ENCODE results near the gene NTSR1. TPM values are rescaled to one million over a fixed set of nuclear protein-coding genes. Genes with fewer than 3 reads are reported as not detected.

Gene NTSR1
- polyA plus RNA-seq, 3 donors, result 0.35 to 2.5 (median 0.40) TPM

DNA sequence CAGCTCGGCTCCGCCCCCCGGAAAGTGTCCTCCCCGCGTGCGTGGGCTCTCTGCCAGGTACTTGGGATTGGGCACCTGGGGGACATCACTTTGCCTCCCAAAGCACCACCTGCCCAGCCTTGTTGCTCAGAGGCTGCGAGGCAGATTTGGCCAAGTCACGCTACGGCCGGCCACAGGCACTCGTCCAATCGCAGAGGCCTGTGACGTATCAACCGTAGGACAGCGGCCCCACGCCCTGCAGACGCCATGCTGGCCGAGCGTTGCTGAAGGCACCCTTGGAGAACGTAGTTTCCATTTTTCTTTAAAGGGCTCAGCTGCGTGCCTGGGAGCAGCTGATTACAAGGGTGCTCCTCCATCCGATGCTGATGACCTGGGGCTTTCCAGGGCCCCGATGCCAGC is 3.1 kb downstream of the NTSR1 start:
- Mint-ChIP-seq H3K27me3 (ENCODE audit: low read depth in 3 of 3) (peaks cover 25 to 48% (median 43%) of the 10 kb centered on the region in 3 donors), H3K36me3 (peaks cover 20 to 21% of the 10 kb centered on the region in 2 donors), H3K27ac (peak overlapping the region in 2 of 7 donors; percentile 47 to 77), H3K9me3 (peaks cover 0 to 5% (median 2%) of the 10 kb centered on the region in 7 donors), H3K4me1 (peaks cover 48% of the 10 kb centered on the region), H3K4me3 (peak overlapping the region in 1 of 2 donors; percentile 79)
- WGBS (ENCODE audit: insufficient coverage), result 88% methylated on average over 23 of the region's 23 CpGs
- H3K36me3 ChIP-seq (replicated peaks in 1 of 2; ENCODE audit: control insufficient read depth in 1 of 2, insufficient read depth in 2 of 2, low read length in 2 of 2), result no peaks in the 10 kb centered on the region
- H3K9me3 ChIP-seq (replicated peaks in 1 of 2; ENCODE audit: control insufficient read depth in 1 of 2, insufficient read depth in 1 of 2, low read length in 2 of 2), result no peaks in the 10 kb centered on the region
- H3K4me1 ChIP-seq (ENCODE audit: control insufficient read depth in 1 of 2, insufficient read depth in 2 of 2, low read length in 2 of 2), result peaks cover 35 to 62% of the 10 kb centered on the region in 2 donors
- peak overlapping the region in 1 of 3 experiments; percentile 66 for H3K4me3 ChIP-seq (replicated peaks in 1 of 3; ENCODE audit: low read depth in 2 of 3, low read length in 3 of 3)
- intact Hi-C loops (cut with micrococcal nuclease), result loop anchor here in 1 of 2 donors (2.0 to 5.0 kb wide), 2 partner anchors 21 to 36 kb away; no protein-coding TSS in a partner anchor
- H3K9ac ChIP-seq (ENCODE audit: insufficient read depth, low read length, poor library complexity, severe bottlenecking), result no peak overlapping the region
- H3K4me2 ChIP-seq (replicated peaks; ENCODE audit: extremely low read depth, low read length, poor library complexity, severe bottlenecking), result peak overlapping the region; percentile 85
- TF ChIP-seq, protein P1, sequence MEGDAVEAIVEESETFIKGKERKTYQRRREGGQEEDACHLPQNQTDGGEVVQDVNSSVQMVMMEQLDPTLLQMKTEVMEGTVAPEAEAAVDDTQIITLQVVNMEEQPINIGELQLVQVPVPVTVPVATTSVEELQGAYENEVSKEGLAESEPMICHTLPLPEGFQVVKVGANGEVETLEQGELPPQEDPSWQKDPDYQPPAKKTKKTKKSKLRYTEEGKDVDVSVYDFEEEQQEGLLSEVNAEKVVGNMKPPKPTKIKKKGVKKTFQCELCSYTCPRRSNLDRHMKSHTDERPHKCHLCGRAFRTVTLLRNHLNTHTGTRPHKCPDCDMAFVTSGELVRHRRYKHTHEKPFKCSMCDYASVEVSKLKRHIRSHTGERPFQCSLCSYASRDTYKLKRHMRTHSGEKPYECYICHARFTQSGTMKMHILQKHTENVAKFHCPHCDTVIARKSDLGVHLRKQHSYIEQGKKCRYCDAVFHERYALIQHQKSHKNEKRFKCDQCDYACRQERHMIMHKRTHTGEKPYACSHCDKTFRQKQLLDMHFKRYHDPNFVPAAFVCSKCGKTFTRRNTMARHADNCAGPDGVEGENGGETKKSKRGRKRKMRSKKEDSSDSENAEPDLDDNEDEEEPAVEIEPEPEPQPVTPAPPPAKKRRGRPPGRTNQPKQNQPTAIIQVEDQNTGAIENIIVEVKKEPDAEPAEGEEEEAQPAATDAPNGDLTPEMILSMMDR (IDR thresholded peaks at IDR 0.05), result no peak
- H2AFZ ChIP-seq (ENCODE audit: insufficient read depth, low read depth, low read length, poor library complexity, severe bottlenecking), result no peak overlapping the region
- no peak for DNase-seq
- H4K20me1 ChIP-seq (ENCODE audit: insufficient read depth, low read length), result peaks cover 18% of the 10 kb centered on the region
- peaks cover 28% of the 10 kb centered on the region for H3K79me2 ChIP-seq (ENCODE audit: insufficient read depth, low read length)
- no peak overlapping the region for H3K27ac ChIP-seq (ENCODE audit: low read depth in 1 of 2, low read length in 2 of 2)
- H3K27me3 ChIP-seq (ENCODE audit: control insufficient read depth in 2 of 2, insufficient read depth in 2 of 2, low read length in 2 of 2), result peaks cover 0 to 24% of the 10 kb centered on the region in 2 donors

GRCh38 chr20:62712606-62713005 is 4.0 kb downstream of the NTSR1 start:
- H3K36me3 ChIP-seq (replicated peaks in 1 of 2; ENCODE audit: control insufficient read depth in 1 of 2, insufficient read depth in 2 of 2, low read length in 2 of 2), result no peaks in the 10 kb centered on the region
- H3K27ac Mint-ChIP-seq, result no peak overlapping the region
- peaks cover 28% of the 10 kb centered on the region for H3K79me2 ChIP-seq (ENCODE audit: insufficient read depth, low read length)
- H3K27me3 Mint-ChIP-seq (ENCODE audit: low read depth in 3 of 3), result peaks cover 25 to 41% (median 38%) of the 10 kb centered on the region in 3 donors
- no peak overlapping the region for H3K9ac ChIP-seq (ENCODE audit: insufficient read depth, low read length, poor library complexity, severe bottlenecking)
- peaks cover 18% of the 10 kb centered on the region for H4K20me1 ChIP-seq (ENCODE audit: insufficient read depth, low read length)
- H3K36me3 Mint-ChIP-seq, result peaks cover 20 to 21% of the 10 kb centered on the region in 2 donors
- no peaks in the 10 kb centered on the region for H3K9me3 ChIP-seq (replicated peaks in 1 of 2; ENCODE audit: control insufficient read depth in 1 of 2, insufficient read depth in 1 of 2, low read length in 2 of 2)
- no peak overlapping the region for H3K27ac ChIP-seq (ENCODE audit: low read depth in 1 of 2, low read length in 2 of 2)
- intact Hi-C loops (cut with micrococcal nuclease), result loop anchor here in 1 of 2 donors (5.0 kb wide), 1 partner anchor 35 kb away; no protein-coding TSS in a partner anchor
- H3K4me1 Mint-ChIP-seq, result peaks cover 43% of the 10 kb centered on the region
- WGBS (ENCODE audit: insufficient coverage), result 93% methylated on average over 8 of the region's 8 CpGs
- no peak overlapping the region for H3K4me3 Mint-ChIP-seq
- H3K4me1 ChIP-seq (ENCODE audit: control insufficient read depth in 1 of 2, insufficient read depth in 2 of 2, low read length in 2 of 2), result peaks cover 34 to 56% of the 10 kb centered on the region in 2 donors
- TF ChIP-seq, protein P1 (IDR thresholded peaks at IDR 0.05), result no peak
- no peak overlapping the region for H3K4me3 ChIP-seq (replicated peaks in 1 of 3; ENCODE audit: low read depth in 2 of 3, low read length in 3 of 3)
- H3K27me3 ChIP-seq (ENCODE audit: control insufficient read depth in 2 of 2, insufficient read depth in 2 of 2, low read length in 2 of 2), result peaks cover 0 to 23% of the 10 kb centered on the region in 2 donors
- H3K9me3 Mint-ChIP-seq, result peaks cover 0 to 5% (median 2%) of the 10 kb centered on the region in 7 donors
- no peak for DNase-seq
- no peak overlapping the region for H2AFZ ChIP-seq (ENCODE audit: insufficient read depth, low read depth, low read length, poor library complexity, severe bottlenecking)
- no peak overlapping the region for H3K4me2 ChIP-seq (replicated peaks; ENCODE audit: extremely low read depth, low read length, poor library complexity, severe bottlenecking)
